ENCODE data around the gene CPEB3. TPM values are rescaled to one million over a fixed set of nuclear protein-coding genes. Genes with fewer than 3 reads are reported as not detected.

The CPEB3 gene
- total RNA-seq, 1 donor from 2014 or later, result 5.7 TPM

GRCh38 chr10:92242910-92243671 is 47.8 kb downstream of the CPEB3 start:
- ATAC-seq (peak; percentile 80), DNase-seq (peak; percentile 70)
- Histone ChIP-seq H3K9me3 (no peaks in the 10 kb centered on the region), H3K4me1 (peaks cover 21% of the 10 kb centered on the region), H3K36me3 (no peaks in the 10 kb centered on the region), H3K27ac (peak overlapping the region; percentile 43), H3K4me3 (peak overlapping the region; percentile 29), H3K27me3 (no peaks in the 10 kb centered on the region)
- intact Hi-C loops (cut with DNase I), result no loop called here
- TF ChIP-seq CTCF (IDR thresholded peaks at IDR 0.05), result no peak

GRCh38 chr10:92242380-92242779 is 48.5 kb downstream of the CPEB3 start:
- Histone ChIP-seq H3K9me3 (no peaks in the 10 kb centered on the region), H3K4me1 (peaks cover 27% of the 10 kb centered on the region), H3K36me3 (no peaks in the 10 kb centered on the region), H3K4me3 (no peak overlapping the region), H3K27me3 (no peaks in the 10 kb centered on the region), H3K27ac (no peak overlapping the region)
- intact Hi-C loops (cut with DNase I), result no loop called here
- no peak for TF ChIP-seq CTCF (IDR thresholded peaks at IDR 0.05)
- no peak for DNase-seq
- no peak for ATAC-seq

GRCh38 chr10:92241501-92241900 is 49.4 kb downstream of the CPEB3 start:
- no peaks in the 10 kb centered on the region for H3K9me3 ChIP-seq
- no peak for DNase-seq
- H3K4me1 ChIP-seq, result peaks cover 27% of the 10 kb centered on the region
- intact Hi-C loops (cut with DNase I), result no loop called here
- no peak for ATAC-seq
- H3K27ac ChIP-seq, result peak overlapping the region; percentile 86
- no peak for TF ChIP-seq CTCF (IDR thresholded peaks at IDR 0.05)
- H3K36me3 ChIP-seq, result no peaks in the 10 kb centered on the region
- H3K4me3 ChIP-seq, result peak overlapping the region; percentile 66
- H3K27me3 ChIP-seq, result no peaks in the 10 kb centered on the region

GRCh38 chr10:92241158-92241500 is 49.7 kb downstream of the CPEB3 start:
- peak overlapping the region; percentile 66 for H3K4me3 ChIP-seq
- H3K9me3 ChIP-seq, result no peaks in the 10 kb centered on the region
- H3K27me3 ChIP-seq, result no peaks in the 10 kb centered on the region
- H3K36me3 ChIP-seq, result no peaks in the 10 kb centered on the region
- peak overlapping the region; percentile 86 for H3K27ac ChIP-seq
- peaks cover 27% of the 10 kb centered on the region for H3K4me1 ChIP-seq
- no peak for DNase-seq
- intact Hi-C loops (cut with DNase I), result no loop called here
- no peak for TF ChIP-seq CTCF (IDR thresholded peaks at IDR 0.05)
- no peak for ATAC-seq

GRCh38 chr10:92240289-92241157 is 50.4 kb downstream of the CPEB3 start:
- no peaks in the 10 kb centered on the region for H3K36me3 ChIP-seq
- intact Hi-C loops (cut with DNase I), result no loop called here
- ATAC-seq (peak; percentile 78), DNase-seq (no peak)
- H3K27me3 ChIP-seq, result no peaks in the 10 kb centered on the region
- H3K27ac ChIP-seq, result peak overlapping the region; percentile 86
- peaks cover 27% of the 10 kb centered on the region for H3K4me1 ChIP-seq
- no peaks in the 10 kb centered on the region for H3K9me3 ChIP-seq
- H3K4me3 ChIP-seq, result peak overlapping the region; percentile 66
- no peak for TF ChIP-seq CTCF (IDR thresholded peaks at IDR 0.05)
